Suprapubic skin (tissue), 3 donors: ENCODE results near the gene ACOT12.

Source experiments
- POLR2AphosphoS5 ChIP-seq, 3 donors: sonication (generic); formaldehyde crosslinking; IDR thresholded peaks; one replicate each; pipeline ENCODE4 v1.6.1; 2017; ENCODE audit warnings: antibody characterized with exemption in 3 of 3
- TF ChIP-seq, protein P1 (sequence below), 2 donors: fragments of 200-600 bp in 1 of 2; fragments of 450-650 bp in 1 of 2; sonication (generic) in 1 of 2; IDR thresholded peaks; one replicate each; pipeline ENCODE4 v1.5.1; 2016 to 2019; ENCODE audit warnings: antibody characterized with exemption in 2 of 2, mild to moderate bottlenecking in 1 of 2, moderate library complexity in 1 of 2

DNA sequence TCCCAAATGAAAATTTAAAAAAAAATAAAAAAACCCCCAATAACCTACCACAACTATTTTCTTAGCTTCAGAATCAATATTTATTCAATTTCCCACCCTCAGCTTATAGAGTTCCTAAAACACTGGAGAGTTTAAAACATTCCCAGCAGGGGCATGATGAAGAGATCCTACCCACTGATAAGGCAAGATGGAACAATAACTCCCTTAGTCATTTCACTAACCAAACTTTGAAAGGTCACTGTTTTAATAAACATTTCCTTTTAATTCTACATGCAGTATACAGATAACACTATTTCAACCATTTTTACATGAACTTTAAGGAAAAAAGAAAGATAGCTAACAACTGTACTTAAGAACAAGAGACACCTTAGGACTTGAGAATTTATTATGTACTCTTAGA is 34.9 kb upstream of the ACOT12 start:
- TF ChIP-seq, protein P1, sequence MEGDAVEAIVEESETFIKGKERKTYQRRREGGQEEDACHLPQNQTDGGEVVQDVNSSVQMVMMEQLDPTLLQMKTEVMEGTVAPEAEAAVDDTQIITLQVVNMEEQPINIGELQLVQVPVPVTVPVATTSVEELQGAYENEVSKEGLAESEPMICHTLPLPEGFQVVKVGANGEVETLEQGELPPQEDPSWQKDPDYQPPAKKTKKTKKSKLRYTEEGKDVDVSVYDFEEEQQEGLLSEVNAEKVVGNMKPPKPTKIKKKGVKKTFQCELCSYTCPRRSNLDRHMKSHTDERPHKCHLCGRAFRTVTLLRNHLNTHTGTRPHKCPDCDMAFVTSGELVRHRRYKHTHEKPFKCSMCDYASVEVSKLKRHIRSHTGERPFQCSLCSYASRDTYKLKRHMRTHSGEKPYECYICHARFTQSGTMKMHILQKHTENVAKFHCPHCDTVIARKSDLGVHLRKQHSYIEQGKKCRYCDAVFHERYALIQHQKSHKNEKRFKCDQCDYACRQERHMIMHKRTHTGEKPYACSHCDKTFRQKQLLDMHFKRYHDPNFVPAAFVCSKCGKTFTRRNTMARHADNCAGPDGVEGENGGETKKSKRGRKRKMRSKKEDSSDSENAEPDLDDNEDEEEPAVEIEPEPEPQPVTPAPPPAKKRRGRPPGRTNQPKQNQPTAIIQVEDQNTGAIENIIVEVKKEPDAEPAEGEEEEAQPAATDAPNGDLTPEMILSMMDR (IDR thresholded peaks at IDR 0.05) = no peak
- no peak for TF ChIP-seq POLR2AphosphoS5 (IDR thresholded peaks at IDR 0.05)
